ENCODE results near the gene FOSL2. TPM values are rescaled to one million over a fixed set of nuclear protein-coding genes. Genes with fewer than 3 reads are reported as not detected.
A peak's percentile ranks its signal among the peaks of the same experiment; 100 is the strongest.

FOSL2 gene
- total RNA-seq, 3 donors from 2014 or later (not counting 1 experiment from before 2014, with no cell fraction given) = 414 to 531 (median 455) TPM

GRCh38 chr2:28390746-28391563 is 1.7 kb upstream of the FOSL2 start:
- Histone ChIP-seq H3K9me3 (ENCODE audit: control insufficient read depth, insufficient read depth, low read length) (no peaks in the 10 kb centered on the region), H3K4me1 (ENCODE audit: control insufficient read depth, insufficient read depth, low read length) (peaks cover 28% of the 10 kb centered on the region), H3K36me3 (ENCODE audit: control insufficient read depth, insufficient read depth, low read length) (no peaks in the 10 kb centered on the region), H3K27ac (ENCODE audit: low read length) (peak overlapping the region; percentile 97), H3K27me3 (ENCODE audit: control insufficient read depth, insufficient read depth, low read length) (no peaks in the 10 kb centered on the region), H3K4me3 (ENCODE audit: low read length) (peak overlapping the region; percentile 40)
- 0% methylated on average over 49 of the region's 49 CpGs for WGBS (ENCODE audit: insufficient coverage)
- Mint-ChIP-seq H3K4me1 (peaks cover 24 to 33% of the 10 kb centered on the region in 2 donors), H3K36me3 (peaks cover 8% of the 10 kb centered on the region), H3K27ac (no peak overlapping the region), H3K27me3 (ENCODE audit: low read depth in 2 of 2) (peaks cover 0 to 3% of the 10 kb centered on the region in 2 donors), H3K4me3 (peak overlapping the region; percentile 89), H3K9me3 (peaks cover 0 to 2% of the 10 kb centered on the region in 2 donors)
- no peak for DNase-seq
- no peak for ATAC-seq
- intact Hi-C loops (cut with micrococcal nuclease) = loop anchor here (1.0 to 10.0 kb wide), 3 partner anchors 33 to 1754 kb away; partner anchors contain the start of gene YPEL5
- no peak for TF ChIP-seq CTCF (IDR thresholded peaks at IDR 0.05)

GRCh38 chr2:28391564-28392296 is 928 bp upstream of the FOSL2 start:
- peak overlapping the region; percentile 40 for H3K4me3 ChIP-seq (ENCODE audit: low read length)
- H3K36me3 ChIP-seq (ENCODE audit: control insufficient read depth, insufficient read depth, low read length) = no peaks in the 10 kb centered on the region
- H3K4me1 ChIP-seq (ENCODE audit: control insufficient read depth, insufficient read depth, low read length) = peaks cover 36% of the 10 kb centered on the region
- under 1% methylated on average over 70 of the region's 70 CpGs for WGBS (ENCODE audit: insufficient coverage)
- ATAC-seq = peak; percentile 31 to 57 (median 38)
- intact Hi-C loops (cut with micrococcal nuclease) = loop anchor here (1.0 to 10.0 kb wide), 5 partner anchors 19 to 1753 kb away; partner anchors contain the start of gene YPEL5
- peaks cover 24 to 33% of the 10 kb centered on the region in 2 donors for H3K4me1 Mint-ChIP-seq
- peak overlapping the region; percentile 89 for H3K4me3 Mint-ChIP-seq
- H3K9me3 Mint-ChIP-seq = peaks cover 0 to 2% of the 10 kb centered on the region in 2 donors
- H3K27ac ChIP-seq (ENCODE audit: low read length) = peak overlapping the region; percentile 97
- DNase-seq = peak; percentile 57 to 71
- H3K9me3 ChIP-seq (ENCODE audit: control insufficient read depth, insufficient read depth, low read length) = no peaks in the 10 kb centered on the region
- no peaks in the 10 kb centered on the region for H3K27me3 ChIP-seq (ENCODE audit: control insufficient read depth, insufficient read depth, low read length)
- no peak for TF ChIP-seq CTCF (IDR thresholded peaks at IDR 0.05)
- no peak overlapping the region for H3K27ac Mint-ChIP-seq
- H3K27me3 Mint-ChIP-seq (ENCODE audit: low read depth in 2 of 2) = peaks cover 0 to 3% of the 10 kb centered on the region in 2 donors
- H3K36me3 Mint-ChIP-seq = peaks cover 8% of the 10 kb centered on the region

GRCh38 chr2:28393114-28393836 is 617 bp downstream of the FOSL2 start:
- H3K27me3 ChIP-seq (ENCODE audit: control insufficient read depth, insufficient read depth, low read length) = no peaks in the 10 kb centered on the region
- H3K27me3 Mint-ChIP-seq (ENCODE audit: low read depth in 2 of 2) = peaks cover 0 to 3% of the 10 kb centered on the region in 2 donors

More at GRCh38 chr2:28393114-28393836, 617 bp downstream of the FOSL2 start:
- ATAC-seq (peak; percentile 5 to 6 (median 6)), DNase-seq (peak; percentile 67)
- intact Hi-C loops (cut with micrococcal nuclease) = loop anchor here (5.0 to 10.0 kb wide), 2 partner anchors 59 to 1752 kb away; partner anchors contain the start of gene YPEL5
- TF ChIP-seq CTCF (IDR thresholded peaks at IDR 0.05) = no peak
- H3K4me3 ChIP-seq (ENCODE audit: low read length) = peak overlapping the region; percentile 89
- Mint-ChIP-seq H3K4me3 (no peak overlapping the region), H3K4me1 (peaks cover 24 to 33% of the 10 kb centered on the region in 2 donors), H3K9me3 (peaks cover 0 to 2% of the 10 kb centered on the region in 2 donors), H3K36me3 (peaks cover 8% of the 10 kb centered on the region), H3K27ac (no peak overlapping the region)
- under 1% methylated on average over 81 of the region's 81 CpGs for WGBS (ENCODE audit: insufficient coverage)
- H3K36me3 ChIP-seq (ENCODE audit: control insufficient read depth, insufficient read depth, low read length) = peaks cover 5% of the 10 kb centered on the region
- peaks cover 43% of the 10 kb centered on the region for H3K4me1 ChIP-seq (ENCODE audit: control insufficient read depth, insufficient read depth, low read length)
- H3K9me3 ChIP-seq (ENCODE audit: control insufficient read depth, insufficient read depth, low read length) = no peaks in the 10 kb centered on the region
- peak overlapping the region; percentile 97 for H3K27ac ChIP-seq (ENCODE audit: low read length)

All from natural killer cell (primary cell).